GM23248 (cell line): ENCODE measurements around the gene TMOD3.

Source experiments
- EZH2 ChIP-seq: fragments of 200-600 bp; sonication (generic); IDR thresholded peaks from 2 replicates; pipeline ENCODE4 v1.6.1; 2018; ENCODE audit warnings: antibody characterized with exemption, mild to moderate bottlenecking; ENCODE audit not compliant: insufficient read depth, poor library complexity, severe bottlenecking
- EZH2phosphoT487 ChIP-seq: fragments of 200-600 bp; sonication (generic); IDR thresholded peaks from 2 replicates; pipeline ENCODE4 v1.6.1; 2018; ENCODE audit warnings: antibody characterized with exemption, moderate library complexity, mild to moderate bottlenecking, low read depth; ENCODE audit not compliant: insufficient read depth

DNA sequence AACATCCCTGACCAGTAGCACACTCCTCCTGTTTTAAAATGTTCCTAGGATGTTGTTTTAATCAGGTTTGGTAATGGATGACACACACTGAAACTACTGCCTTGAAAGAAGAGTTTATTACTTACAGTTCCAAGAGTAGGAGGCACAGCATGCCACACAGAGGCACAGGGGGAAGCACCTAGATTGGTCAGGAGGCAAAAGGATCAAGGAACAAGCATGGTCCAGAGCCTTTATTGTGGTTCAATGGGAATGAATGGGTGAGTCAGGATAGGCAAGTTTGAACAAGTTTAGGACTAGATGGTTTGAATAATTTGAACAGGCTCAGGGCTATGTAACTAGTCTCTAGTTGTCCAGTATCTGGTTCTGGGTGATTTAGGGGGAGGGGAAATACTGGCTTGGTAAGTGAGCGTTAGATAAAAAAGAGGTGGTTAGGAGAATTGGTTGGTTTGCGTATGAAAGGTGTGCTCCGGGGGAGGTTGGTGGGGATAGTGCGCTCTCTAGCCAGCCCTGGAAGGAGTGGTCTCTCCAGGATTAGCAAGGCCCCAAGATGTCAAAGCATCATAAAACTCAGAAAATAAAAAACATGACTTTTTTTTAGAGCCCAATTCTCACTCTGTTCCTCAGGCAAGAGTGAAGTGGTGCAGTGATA, 35.1 kb downstream of the TMOD3 start:
- TF ChIP-seq EZH2 (no peak), EZH2phosphoT487 (no peak)
